ENCODE data around the gene ASIC2. TPM values are rescaled to one million over a fixed set of nuclear protein-coding genes. Genes with fewer than 3 reads are reported as not detected.

The ASIC2 gene
- total RNA-seq, 1 experiment from 2014 or later = not detected

- TF ChIP-seq CTCF (IDR thresholded peaks at IDR 0.05; ENCODE audit: insufficient read depth in 1 of 2, low read depth in 1 of 2, low read length in 1 of 2, severe bottlenecking in 1 of 2, unreplicated experiment in 1 of 2) = no peak
- BruUV-seq (replicated peaks) = no TSS peak
- Mint-ChIP-seq H3K9me3 (ENCODE audit: unreplicated experiment) (no peaks in the 10 kb centered on the region), H3K27me3 (ENCODE audit: insufficient read depth, unreplicated experiment) (peaks cover 25% of the 10 kb centered on the region), H3K36me3 (ENCODE audit: insufficient read depth, unreplicated experiment) (no peaks in the 10 kb centered on the region), H3K4me1 (ENCODE audit: low read depth, unreplicated experiment) (peaks cover 7% of the 10 kb centered on the region), H3K4me3 (ENCODE audit: unreplicated experiment) (no peak overlapping the region), H3K27ac (ENCODE audit: unreplicated experiment) (no peak overlapping the region)
- no peak for DNase-seq
- no peaks in the 10 kb centered on the region for H3K9me3 ChIP-seq
- CTCF ChIA-PET = no interaction called here
- intact Hi-C loops (cut with micrococcal nuclease; ENCODE audit: unreplicated experiment) = no loop called here
- no peaks in the 10 kb centered on the region for H3K4me1 ChIP-seq
- no peak overlapping the region for H3K4me3 ChIP-seq (ENCODE audit: low read depth, low read length)
- POLR2A ChIA-PET = no interaction called here
- peaks cover 1% of the 10 kb centered on the region for H3K27me3 ChIP-seq (replicated peaks; ENCODE audit: control insufficient read depth, insufficient read depth, low read length)
- no peaks in the 10 kb centered on the region for H3K36me3 ChIP-seq (ENCODE audit: control insufficient read depth, insufficient read depth, low read length)
Observed at GRCh38 chr17:33112763-33113162, 180.3 kb downstream of the ASIC2 start.

GRCh38 chr17:33109336-33110072 is 183.6 kb downstream of the ASIC2 start:
- Mint-ChIP-seq H3K4me3 (ENCODE audit: unreplicated experiment) (no peak overlapping the region), H3K27me3 (ENCODE audit: insufficient read depth, unreplicated experiment) (peaks cover 26% of the 10 kb centered on the region), H3K36me3 (ENCODE audit: insufficient read depth, unreplicated experiment) (no peaks in the 10 kb centered on the region), H3K27ac (ENCODE audit: unreplicated experiment) (no peak overlapping the region), H3K9me3 (ENCODE audit: unreplicated experiment) (peaks cover 13% of the 10 kb centered on the region), H3K4me1 (ENCODE audit: low read depth, unreplicated experiment) (peaks cover 7% of the 10 kb centered on the region)
- no TSS peak for BruUV-seq (replicated peaks)
- Histone ChIP-seq H3K27me3 (replicated peaks; ENCODE audit: control insufficient read depth, insufficient read depth, low read length) (peaks cover 1% of the 10 kb centered on the region), H3K9me3 (no peaks in the 10 kb centered on the region), H3K4me1 (no peaks in the 10 kb centered on the region), H3K4me3 (ENCODE audit: low read depth, low read length) (no peak overlapping the region), H3K36me3 (ENCODE audit: control insufficient read depth, insufficient read depth, low read length) (no peaks in the 10 kb centered on the region)
- ChIA-PET CTCF (no interaction called here), POLR2A (no interaction called here)
- DNase-seq = no peak
- TF ChIP-seq CTCF (IDR thresholded peaks at IDR 0.05; ENCODE audit: insufficient read depth in 1 of 2, low read depth in 1 of 2, low read length in 1 of 2, severe bottlenecking in 1 of 2, unreplicated experiment in 1 of 2) = no peak
- intact Hi-C loops (cut with micrococcal nuclease; ENCODE audit: unreplicated experiment) = no loop called here

- no peaks in the 10 kb centered on the region for H3K9me3 ChIP-seq
- Mint-ChIP-seq H3K4me3 (ENCODE audit: unreplicated experiment) (no peak overlapping the region), H3K27ac (ENCODE audit: unreplicated experiment) (no peak overlapping the region), H3K36me3 (ENCODE audit: insufficient read depth, unreplicated experiment) (no peaks in the 10 kb centered on the region), H3K9me3 (ENCODE audit: unreplicated experiment) (peaks cover 13% of the 10 kb centered on the region), H3K4me1 (ENCODE audit: low read depth, unreplicated experiment) (no peaks in the 10 kb centered on the region), H3K27me3 (ENCODE audit: insufficient read depth, unreplicated experiment) (peaks cover 22% of the 10 kb centered on the region)
- H3K4me1 ChIP-seq = no peaks in the 10 kb centered on the region
- no peak for TF ChIP-seq CTCF (IDR thresholded peaks at IDR 0.05; ENCODE audit: insufficient read depth in 1 of 2, low read depth in 1 of 2, low read length in 1 of 2, severe bottlenecking in 1 of 2, unreplicated experiment in 1 of 2)
- no TSS peak for BruUV-seq (replicated peaks)
- H3K27me3 ChIP-seq (replicated peaks; ENCODE audit: control insufficient read depth, insufficient read depth, low read length) = peaks cover 1% of the 10 kb centered on the region
- POLR2A ChIA-PET = no interaction called here
- no peaks in the 10 kb centered on the region for H3K36me3 ChIP-seq (ENCODE audit: control insufficient read depth, insufficient read depth, low read length)
- intact Hi-C loops (cut with micrococcal nuclease; ENCODE audit: unreplicated experiment) = no loop called here
- no peak overlapping the region for H3K4me3 ChIP-seq (ENCODE audit: low read depth, low read length)
- no peak for DNase-seq
- CTCF ChIA-PET = interaction anchor here (0.7 kb wide), 1 partner anchor 57 kb away, joined by 3 read pairs; no protein-coding TSS in a partner anchor
Observed at GRCh38 chr17:33106525-33107165, 186.4 kb downstream of the ASIC2 start.

Measured in Caco-2 (cell line).